ENCODE data around the gene RASAL2. TPM values are rescaled to one million over a fixed set of nuclear protein-coding genes. Genes with fewer than 3 reads are reported as not detected.

Gene RASAL2
- total RNA-seq, 1 experiment from 2014 or later = 31.6 TPM

DNA sequence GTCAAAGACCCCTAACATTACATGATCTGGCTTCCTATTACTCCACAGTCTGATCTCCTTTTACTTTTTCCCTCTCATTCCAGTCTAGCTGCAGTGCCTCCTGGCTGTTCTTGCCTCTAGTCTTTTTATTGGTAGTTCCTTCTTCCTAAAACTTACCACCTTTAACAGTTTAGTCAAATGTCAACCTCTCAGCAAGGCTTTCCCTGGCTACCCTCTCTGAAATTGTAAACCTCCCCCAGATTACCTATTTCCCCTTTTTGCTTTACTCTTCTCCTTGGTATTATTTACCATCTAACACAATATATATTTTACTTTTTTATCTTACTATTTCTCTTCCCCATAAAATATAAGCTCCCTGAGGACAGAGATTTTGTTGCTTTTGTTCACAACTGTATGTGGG lies 273.2 kb downstream of the RASAL2 start:
- H3K36me3 ChIP-seq (ENCODE audit: control insufficient read depth, insufficient read depth, low read length) = no peaks in the 10 kb centered on the region
- ChIA-PET CTCF (no interaction called here), POLR2A (no interaction called here)
- BruUV-seq (replicated peaks) = no TSS peak
- no peaks in the 10 kb centered on the region for H3K9me3 ChIP-seq (ENCODE audit: control insufficient read depth, insufficient read depth, low read depth, low read length)
- no peak overlapping the region for H3K4me3 ChIP-seq (ENCODE audit: low read depth in 2 of 2, low read length in 2 of 2)
- H3K4me1 ChIP-seq (ENCODE audit: control insufficient read depth, insufficient read depth, low read length) = no peaks in the 10 kb centered on the region; the same call in 1 of the 2 replicates
- no peak for DNase-seq (ENCODE audit: low read depth, low spot score)
- in situ Hi-C loops (cut with HindIII; ENCODE audit: low pct_unique_long_range_greater_than_20kb, low sequenced_read_pairs) = no loop called here
- intact Hi-C loops (cut with micrococcal nuclease; ENCODE audit: unreplicated experiment) = no loop called here
- no peak overlapping the region for H3K27ac ChIP-seq (ENCODE audit: low read length)
- TF ChIP-seq SIN3A (IDR thresholded peaks at IDR 0.05; ENCODE audit: borderline replicate concordance, insufficient read depth, low read depth, low read length) (no peak), POLR2AphosphoS5 (IDR thresholded peaks at IDR 0.05; ENCODE audit: low read depth, low read length) (no peak), TCF7L2 (IDR thresholded peaks at IDR 0.05; ENCODE audit: low read depth, low read length) (no peak)
- TF ChIP-seq, protein P1, sequence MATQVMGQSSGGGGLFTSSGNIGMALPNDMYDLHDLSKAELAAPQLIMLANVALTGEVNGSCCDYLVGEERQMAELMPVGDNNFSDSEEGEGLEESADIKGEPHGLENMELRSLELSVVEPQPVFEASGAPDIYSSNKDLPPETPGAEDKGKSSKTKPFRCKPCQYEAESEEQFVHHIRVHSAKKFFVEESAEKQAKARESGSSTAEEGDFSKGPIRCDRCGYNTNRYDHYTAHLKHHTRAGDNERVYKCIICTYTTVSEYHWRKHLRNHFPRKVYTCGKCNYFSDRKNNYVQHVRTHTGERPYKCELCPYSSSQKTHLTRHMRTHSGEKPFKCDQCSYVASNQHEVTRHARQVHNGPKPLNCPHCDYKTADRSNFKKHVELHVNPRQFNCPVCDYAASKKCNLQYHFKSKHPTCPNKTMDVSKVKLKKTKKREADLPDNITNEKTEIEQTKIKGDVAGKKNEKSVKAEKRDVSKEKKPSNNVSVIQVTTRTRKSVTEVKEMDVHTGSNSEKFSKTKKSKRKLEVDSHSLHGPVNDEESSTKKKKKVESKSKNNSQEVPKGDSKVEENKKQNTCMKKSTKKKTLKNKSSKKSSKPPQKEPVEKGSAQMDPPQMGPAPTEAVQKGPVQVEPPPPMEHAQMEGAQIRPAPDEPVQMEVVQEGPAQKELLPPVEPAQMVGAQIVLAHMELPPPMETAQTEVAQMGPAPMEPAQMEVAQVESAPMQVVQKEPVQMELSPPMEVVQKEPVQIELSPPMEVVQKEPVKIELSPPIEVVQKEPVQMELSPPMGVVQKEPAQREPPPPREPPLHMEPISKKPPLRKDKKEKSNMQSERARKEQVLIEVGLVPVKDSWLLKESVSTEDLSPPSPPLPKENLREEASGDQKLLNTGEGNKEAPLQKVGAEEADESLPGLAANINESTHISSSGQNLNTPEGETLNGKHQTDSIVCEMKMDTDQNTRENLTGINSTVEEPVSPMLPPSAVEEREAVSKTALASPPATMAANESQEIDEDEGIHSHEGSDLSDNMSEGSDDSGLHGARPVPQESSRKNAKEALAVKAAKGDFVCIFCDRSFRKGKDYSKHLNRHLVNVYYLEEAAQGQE (IDR thresholded peaks at IDR 0.05; ENCODE audit: insufficient read depth in 1 of 2, low read depth in 2 of 2, low read length in 1 of 2) = no peak
- TF ChIP-seq, protein P2, sequence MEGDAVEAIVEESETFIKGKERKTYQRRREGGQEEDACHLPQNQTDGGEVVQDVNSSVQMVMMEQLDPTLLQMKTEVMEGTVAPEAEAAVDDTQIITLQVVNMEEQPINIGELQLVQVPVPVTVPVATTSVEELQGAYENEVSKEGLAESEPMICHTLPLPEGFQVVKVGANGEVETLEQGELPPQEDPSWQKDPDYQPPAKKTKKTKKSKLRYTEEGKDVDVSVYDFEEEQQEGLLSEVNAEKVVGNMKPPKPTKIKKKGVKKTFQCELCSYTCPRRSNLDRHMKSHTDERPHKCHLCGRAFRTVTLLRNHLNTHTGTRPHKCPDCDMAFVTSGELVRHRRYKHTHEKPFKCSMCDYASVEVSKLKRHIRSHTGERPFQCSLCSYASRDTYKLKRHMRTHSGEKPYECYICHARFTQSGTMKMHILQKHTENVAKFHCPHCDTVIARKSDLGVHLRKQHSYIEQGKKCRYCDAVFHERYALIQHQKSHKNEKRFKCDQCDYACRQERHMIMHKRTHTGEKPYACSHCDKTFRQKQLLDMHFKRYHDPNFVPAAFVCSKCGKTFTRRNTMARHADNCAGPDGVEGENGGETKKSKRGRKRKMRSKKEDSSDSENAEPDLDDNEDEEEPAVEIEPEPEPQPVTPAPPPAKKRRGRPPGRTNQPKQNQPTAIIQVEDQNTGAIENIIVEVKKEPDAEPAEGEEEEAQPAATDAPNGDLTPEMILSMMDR (IDR thresholded peaks at IDR 0.05) = no peak
- ATAC-seq = no peak
- H3K27me3 ChIP-seq (ENCODE audit: control insufficient read depth, insufficient read depth, low read length) = no peaks in the 10 kb centered on the region

DNA sequence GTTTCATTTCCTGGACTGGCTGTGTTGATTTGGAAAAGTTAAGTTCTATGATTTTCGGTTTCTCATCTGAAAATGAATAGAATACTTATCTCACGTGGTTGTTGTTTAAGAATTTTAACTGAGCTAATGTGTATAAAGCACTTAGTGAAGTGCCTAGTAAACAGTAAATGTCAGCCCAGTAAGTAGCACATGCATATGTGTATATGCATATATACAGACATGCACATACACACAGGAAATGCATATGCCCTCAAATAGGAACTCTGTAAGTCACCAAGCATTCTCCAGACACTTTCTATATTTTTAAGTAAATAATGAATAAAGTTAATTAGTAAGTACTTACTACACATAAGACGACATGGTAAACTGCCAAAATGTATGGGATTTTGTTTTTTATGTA lies 274.3 kb downstream of the RASAL2 start:
- Histone ChIP-seq H3K4me3 (ENCODE audit: low read depth in 2 of 2, low read length in 2 of 2) (no peak overlapping the region), H3K27ac (ENCODE audit: low read length) (no peak overlapping the region), H3K27me3 (ENCODE audit: control insufficient read depth, insufficient read depth, low read length) (no peaks in the 10 kb centered on the region), H3K9me3 (ENCODE audit: control insufficient read depth, insufficient read depth, low read depth, low read length) (no peaks in the 10 kb centered on the region), H3K4me1 (ENCODE audit: control insufficient read depth, insufficient read depth, low read length) (no peaks in the 10 kb centered on the region; the same call in 1 of the 2 replicates), H3K36me3 (ENCODE audit: control insufficient read depth, insufficient read depth, low read length) (no peaks in the 10 kb centered on the region)
- ChIA-PET CTCF (no interaction called here), POLR2A (no interaction called here)
- ATAC-seq = no peak
- in situ Hi-C loops (cut with HindIII; ENCODE audit: low pct_unique_long_range_greater_than_20kb, low sequenced_read_pairs) (no loop called here), intact Hi-C loops (cut with micrococcal nuclease; ENCODE audit: unreplicated experiment) (no loop called here)
- TF ChIP-seq TCF7L2 (IDR thresholded peaks at IDR 0.05; ENCODE audit: low read depth, low read length) = no peak
- no peak for TF ChIP-seq POLR2AphosphoS5 (IDR thresholded peaks at IDR 0.05; ENCODE audit: low read depth, low read length)
- TF ChIP-seq, protein P2 (IDR thresholded peaks at IDR 0.05) = no peak
- TF ChIP-seq SIN3A (IDR thresholded peaks at IDR 0.05; ENCODE audit: borderline replicate concordance, insufficient read depth, low read depth, low read length) = no peak
- TF ChIP-seq, protein P1 (IDR thresholded peaks at IDR 0.05; ENCODE audit: insufficient read depth in 1 of 2, low read depth in 2 of 2, low read length in 1 of 2) = no peak
- no TSS peak for BruUV-seq (replicated peaks)
- no peak for DNase-seq (ENCODE audit: low read depth, low spot score)
